Thoracic aorta (tissue), 2 donors: ENCODE results near the gene CRYBA1. TPM values are rescaled to one million over a fixed set of nuclear protein-coding genes. Genes with fewer than 3 reads are reported as not detected.
"Not testable (repeated sequence)": the region's sequence is repeated elsewhere in the genome, so short reads cannot be mapped to it uniquely, and the experiment has no call there.

Source experiments
- ATAC-seq: fragments of 150-250 bp; one replicate; pipeline ENCODE4 v1.8.0; 2017; ENCODE audit warnings: low read depth; ENCODE audit not compliant: insufficient number of reproducible peaks, low FRiP score
- DNase-seq: peaks from one replicate; pipeline ENCODE4 v3.0.0-alpha.2; 2020; ENCODE audit warnings: low spot score
- H3K27ac ChIP-seq, 2 donors: fragments of 200-600 bp; sonication (generic); 1 replicate in 1 of 2; 2 replicates in 1 of 2; pipeline ENCODE4 v1.5.1; 2016; ENCODE audit warnings: mild to moderate bottlenecking in 2 of 2, moderate library complexity in 2 of 2
- H3K27me3 ChIP-seq: fragments of 200-600 bp; sonication (generic); replicated peaks from 2 replicates; pipeline ENCODE4 v1.6.0; 2016; ENCODE audit warnings: mild to moderate bottlenecking; ENCODE audit not compliant: insufficient read depth
- H3K36me3 ChIP-seq: fragments of 200-600 bp; sonication (generic); one replicate; pipeline ENCODE4 v1.5.1; 2016
- H3K4me1 ChIP-seq, 2 donors: fragments of 200-600 bp; sonication (generic); 1 replicate in 1 of 2; 2 replicates in 1 of 2; pipeline versions ENCODE4 v1.5.1 to v1.6.0; 2016; ENCODE audit warnings: low read depth in 2 of 2, mild to moderate bottlenecking in 1 of 2; ENCODE audit not compliant: control insufficient read depth in 1 of 2
- H3K4me3 ChIP-seq: fragments of 200-600 bp; sonication (generic); 2 replicates; pipeline ENCODE4 v1.5.1; 2016; ENCODE audit warnings: mild to moderate bottlenecking
- H3K9me3 ChIP-seq: fragments of 200-600 bp; sonication (generic); 2 replicates; pipeline ENCODE4 v1.5.1; 2016
- total RNA-seq, 2 donors: library from RNA; depleted of rRNA; stranded (reverse); fragments of >200 nt; gene quantifications; one replicate each; pipeline versions ENCODE4 v1.1.0 to v1.2.3, GENCODE V29; 2016
- TF ChIP-seq, protein P1 (sequence below): fragments of 200-600 bp; sonication (generic); IDR thresholded peaks from one replicate; pipeline ENCODE4 v1.5.1; 2019; ENCODE audit warnings: antibody characterized with exemption

CRYBA1 gene
- total RNA-seq, 2 donors from 2014 or later, result not detected

DNA sequence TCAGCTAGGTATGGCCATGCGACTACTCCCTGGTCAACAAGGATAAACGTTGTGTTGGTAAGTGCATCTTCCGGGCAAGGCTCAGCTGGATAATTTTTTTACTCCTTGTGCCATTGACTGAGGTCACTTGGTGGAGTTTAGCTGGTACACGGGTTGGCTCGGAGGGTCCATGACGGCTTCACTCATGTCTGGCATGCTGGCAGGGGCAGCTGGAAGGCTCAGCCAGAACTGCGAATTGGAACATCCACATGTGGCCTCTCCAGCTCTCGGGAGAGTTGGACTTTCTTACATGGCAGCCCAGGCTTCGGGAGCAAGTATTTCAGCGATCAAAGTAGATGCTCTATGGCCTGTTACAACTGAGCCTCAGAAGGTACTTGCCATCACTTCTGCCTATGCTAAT, 31.5 kb upstream of the CRYBA1 start:
- ATAC-seq (no peak), DNase-seq (no peak)
- Histone ChIP-seq H3K4me1 (peaks cover 0 to 18% of the 10 kb centered on the region in 2 donors), H3K36me3 (no peaks in the 10 kb centered on the region), H3K27ac (no peak overlapping the region), H3K9me3 (no peaks in the 10 kb centered on the region), H3K4me3 (no peak overlapping the region), H3K27me3 (no peaks in the 10 kb centered on the region)
- TF ChIP-seq, protein P1, sequence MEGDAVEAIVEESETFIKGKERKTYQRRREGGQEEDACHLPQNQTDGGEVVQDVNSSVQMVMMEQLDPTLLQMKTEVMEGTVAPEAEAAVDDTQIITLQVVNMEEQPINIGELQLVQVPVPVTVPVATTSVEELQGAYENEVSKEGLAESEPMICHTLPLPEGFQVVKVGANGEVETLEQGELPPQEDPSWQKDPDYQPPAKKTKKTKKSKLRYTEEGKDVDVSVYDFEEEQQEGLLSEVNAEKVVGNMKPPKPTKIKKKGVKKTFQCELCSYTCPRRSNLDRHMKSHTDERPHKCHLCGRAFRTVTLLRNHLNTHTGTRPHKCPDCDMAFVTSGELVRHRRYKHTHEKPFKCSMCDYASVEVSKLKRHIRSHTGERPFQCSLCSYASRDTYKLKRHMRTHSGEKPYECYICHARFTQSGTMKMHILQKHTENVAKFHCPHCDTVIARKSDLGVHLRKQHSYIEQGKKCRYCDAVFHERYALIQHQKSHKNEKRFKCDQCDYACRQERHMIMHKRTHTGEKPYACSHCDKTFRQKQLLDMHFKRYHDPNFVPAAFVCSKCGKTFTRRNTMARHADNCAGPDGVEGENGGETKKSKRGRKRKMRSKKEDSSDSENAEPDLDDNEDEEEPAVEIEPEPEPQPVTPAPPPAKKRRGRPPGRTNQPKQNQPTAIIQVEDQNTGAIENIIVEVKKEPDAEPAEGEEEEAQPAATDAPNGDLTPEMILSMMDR, result no peak

DNA sequence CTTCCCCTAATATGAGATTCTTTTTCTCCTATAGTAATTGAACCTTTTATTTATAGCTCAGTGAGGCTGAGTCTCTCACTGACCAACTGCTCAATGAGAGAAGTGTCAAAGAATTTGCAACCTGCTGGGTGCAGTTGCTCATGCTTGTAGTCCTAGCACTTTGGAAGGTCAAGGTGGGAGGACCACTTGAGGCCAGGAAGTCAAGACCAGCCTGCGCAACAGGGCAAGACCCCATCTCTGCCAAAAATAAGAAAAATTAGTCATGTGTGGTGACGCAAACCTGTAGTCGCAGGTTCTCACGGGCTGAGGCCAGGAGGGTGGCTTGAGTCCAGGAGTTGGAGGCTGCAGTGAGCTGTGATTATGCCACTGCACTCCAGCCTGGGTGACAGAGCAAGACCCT, 30.9 kb upstream of the CRYBA1 start:
- peak; percentile 17 for ATAC-seq
- Histone ChIP-seq H3K36me3 (no peaks in the 10 kb centered on the region), H3K27me3 (no peaks in the 10 kb centered on the region), H3K9me3 (no peaks in the 10 kb centered on the region), H3K4me3 (no peak overlapping the region), H3K27ac (no peak overlapping the region), H3K4me1 (peaks cover 0 to 18% of the 10 kb centered on the region in 2 donors)
- no peak for DNase-seq
- TF ChIP-seq, protein P1, result no peak

DNA sequence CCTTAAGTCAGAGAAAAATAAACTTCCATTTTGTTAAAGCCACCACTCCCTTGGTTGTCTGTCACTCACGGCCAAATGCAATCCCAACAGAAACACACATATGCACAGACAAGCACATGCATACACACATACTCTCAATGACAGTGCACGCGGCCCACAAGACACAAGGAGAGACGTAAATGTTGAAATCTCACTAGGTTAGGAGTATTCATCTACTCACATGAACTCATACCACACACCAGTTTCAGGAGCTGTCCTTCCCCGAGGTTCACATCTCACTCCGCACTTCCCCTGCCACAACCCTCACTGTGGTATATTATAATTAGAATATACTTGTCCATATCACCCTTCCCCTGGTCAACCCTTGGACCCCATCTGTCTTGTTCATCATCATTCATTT, 30.5 kb upstream of the CRYBA1 start:
- no peaks in the 10 kb centered on the region for H3K36me3 ChIP-seq
- H3K27ac ChIP-seq, result no peak overlapping the region
- no peak for ATAC-seq
- no peaks in the 10 kb centered on the region for H3K27me3 ChIP-seq
- H3K4me3 ChIP-seq, result no peak overlapping the region
- DNase-seq, result no peak
- no peaks in the 10 kb centered on the region for H3K9me3 ChIP-seq
- peaks cover 0 to 18% of the 10 kb centered on the region in 2 donors for H3K4me1 ChIP-seq
- TF ChIP-seq, protein P1, result no peak

DNA sequence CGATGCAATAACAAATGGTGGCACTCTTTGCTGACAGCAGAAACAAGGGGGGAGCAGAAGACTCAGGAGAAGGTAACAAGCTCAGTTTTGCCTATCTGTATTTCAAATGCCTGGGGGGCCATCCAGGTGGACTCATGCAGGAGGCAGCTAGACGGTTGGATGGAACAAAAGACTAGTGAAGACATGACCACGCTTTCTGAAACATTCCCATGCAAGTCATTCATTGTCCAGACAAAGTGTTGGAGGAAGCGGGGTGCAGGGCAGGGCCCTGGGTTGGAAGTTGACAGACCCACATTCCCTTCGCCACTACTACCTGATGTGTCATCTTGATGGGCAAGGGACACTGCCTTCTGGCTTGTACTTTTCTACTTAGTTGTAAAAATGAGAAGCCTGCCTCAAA, 29.8 kb upstream of the CRYBA1 start:
- no peak overlapping the region for H3K4me3 ChIP-seq
- TF ChIP-seq, protein P1, result no peak
- ATAC-seq (no peak), DNase-seq (no peak)
- H3K27me3 ChIP-seq, result no peaks in the 10 kb centered on the region
- H3K9me3 ChIP-seq, result no peaks in the 10 kb centered on the region
- H3K36me3 ChIP-seq, result no peaks in the 10 kb centered on the region
- peaks cover 0 to 18% of the 10 kb centered on the region in 2 donors for H3K4me1 ChIP-seq
- no peak overlapping the region for H3K27ac ChIP-seq

DNA sequence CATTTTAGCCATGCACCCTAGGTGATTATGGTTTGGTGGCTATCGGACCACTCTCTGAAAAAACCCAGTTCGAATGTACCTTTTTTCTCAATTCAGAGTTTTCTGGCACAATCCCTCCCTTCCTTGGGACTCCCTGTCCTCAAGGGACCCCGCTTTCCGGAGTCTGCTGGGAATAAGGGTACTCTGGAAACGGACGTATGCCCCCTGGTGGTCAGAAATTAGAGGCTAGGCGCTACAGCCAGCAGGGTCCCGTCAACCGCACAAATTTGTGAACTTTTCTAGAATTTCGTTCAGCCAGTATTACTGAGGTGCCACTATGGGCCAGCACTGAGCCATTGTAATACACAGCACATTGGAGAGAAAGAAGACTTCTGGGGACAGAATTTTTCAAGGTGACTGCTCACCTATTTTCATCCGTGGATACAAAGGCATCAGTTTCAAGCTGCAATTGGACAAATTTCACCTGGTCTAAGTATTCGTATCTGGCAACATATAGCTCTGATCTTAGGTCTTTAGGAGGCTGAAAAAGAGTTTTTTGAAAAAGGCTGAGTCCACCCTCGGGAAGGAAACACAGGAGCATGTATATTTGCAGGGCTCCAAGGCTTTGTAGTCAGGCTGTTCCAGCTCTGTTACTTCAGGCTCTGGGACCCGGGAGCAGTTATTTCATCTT, 27.1 kb upstream of the CRYBA1 start:
- no peak for ATAC-seq
- TF ChIP-seq, protein P1, result peak; percentile 96

DNA sequence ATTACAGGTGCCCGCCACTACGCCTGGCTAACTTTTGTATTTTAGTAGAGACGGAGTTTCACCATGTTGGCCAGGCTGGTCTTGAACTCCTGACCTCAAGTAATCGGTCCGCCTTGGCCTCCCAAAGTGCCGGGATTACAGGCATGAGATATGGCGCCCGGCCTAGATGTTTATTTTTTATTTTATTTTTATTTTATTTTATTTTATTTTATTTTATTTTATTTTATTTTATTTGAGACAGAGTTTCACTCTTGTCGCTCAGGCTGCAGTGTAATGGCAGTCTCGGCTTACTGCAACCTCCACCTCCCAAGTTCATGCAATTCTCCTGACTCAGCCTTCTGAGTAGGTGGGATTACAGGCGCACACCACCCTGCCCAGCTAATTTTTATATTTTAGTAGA, 25.3 kb upstream of the CRYBA1 start:
- H3K27ac ChIP-seq, result not testable (repeated sequence)

More for the DNA sequence above, 27.1 kb upstream of the CRYBA1 start:
- Histone ChIP-seq H3K27ac (no peak overlapping the region), H3K4me1 (peaks cover 0 to 18% of the 10 kb centered on the region in 2 donors), H3K36me3 (no peaks in the 10 kb centered on the region), H3K9me3 (no peaks in the 10 kb centered on the region), H3K27me3 (no peaks in the 10 kb centered on the region), H3K4me3 (no peak overlapping the region)
- DNase-seq, result peak; percentile 45

More for the DNA sequence above, 25.3 kb upstream of the CRYBA1 start:
- not testable (repeated sequence) for H3K9me3 ChIP-seq, H3K36me3 ChIP-seq, DNase-seq, H3K27me3 ChIP-seq, ATAC-seq, H3K4me3 ChIP-seq, H3K4me1 ChIP-seq
